ENCODE measurements around the gene SOWAHA. TPM values are rescaled to one million over a fixed set of nuclear protein-coding genes. Genes with fewer than 3 reads are reported as not detected.

The SOWAHA gene
- total RNA-seq, 3 donors from 2014 or later = 0.05 TPM; not detected in 2

DNA sequence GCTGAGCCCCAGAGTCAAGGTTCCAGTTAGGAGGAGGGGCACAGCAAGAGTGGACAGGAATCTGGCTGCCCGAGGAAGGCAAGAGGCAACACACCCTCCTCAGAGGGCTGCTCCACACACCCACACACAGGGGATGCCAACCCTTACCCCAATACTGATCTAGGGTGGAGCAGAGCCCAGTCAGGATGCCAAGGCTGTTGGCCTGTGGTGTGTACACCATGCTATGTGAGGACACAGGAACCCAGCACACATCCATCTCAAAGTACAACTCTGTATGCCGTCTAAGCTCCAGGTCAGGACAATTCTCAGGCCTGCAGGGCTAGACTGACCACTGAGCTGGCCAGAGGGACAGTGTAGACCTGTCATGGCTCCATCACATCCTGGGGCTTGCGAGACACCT lies 38.7 kb upstream of the SOWAHA start:
- H3K9me3 Mint-ChIP-seq = no peaks in the 10 kb centered on the region
- no peak overlapping the region for H3K4me3 Mint-ChIP-seq
- peaks cover 5% of the 10 kb centered on the region for H3K27me3 Mint-ChIP-seq (ENCODE audit: low read depth)
- DNase-seq (no peak), ATAC-seq (no peak)
- peaks cover 17% of the 10 kb centered on the region for H3K4me1 Mint-ChIP-seq (ENCODE audit: low read depth)
- H3K36me3 Mint-ChIP-seq (ENCODE audit: insufficient read depth) = no peaks in the 10 kb centered on the region

DNA sequence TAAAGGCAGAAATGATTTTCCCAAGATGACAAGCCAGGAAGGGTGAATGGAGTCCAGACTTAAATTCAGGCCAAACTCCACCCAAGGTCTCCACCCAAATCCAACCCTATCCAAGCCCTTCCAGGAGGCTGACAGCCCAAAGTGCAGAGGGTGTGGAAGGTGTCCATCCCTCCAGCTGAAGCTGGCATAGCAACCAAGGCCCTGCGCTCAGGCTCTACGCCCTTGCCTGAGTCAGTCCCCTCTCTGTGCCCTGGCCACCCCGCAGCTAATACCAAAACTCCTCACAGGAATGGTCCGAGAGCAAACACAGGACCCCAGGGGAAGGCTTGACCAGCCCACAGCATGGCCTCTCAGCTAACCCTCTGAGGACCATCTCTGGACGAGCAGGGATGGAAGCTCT lies 38.2 kb upstream of the SOWAHA start:
- H3K4me3 Mint-ChIP-seq = no peak overlapping the region
- ATAC-seq (no peak), DNase-seq (no peak)
- no peaks in the 10 kb centered on the region for H3K36me3 Mint-ChIP-seq (ENCODE audit: insufficient read depth)
- H3K9me3 Mint-ChIP-seq = no peaks in the 10 kb centered on the region
- H3K4me1 Mint-ChIP-seq (ENCODE audit: low read depth) = peaks cover 17% of the 10 kb centered on the region
- peaks cover 8% of the 10 kb centered on the region for H3K27me3 Mint-ChIP-seq (ENCODE audit: low read depth)

DNA sequence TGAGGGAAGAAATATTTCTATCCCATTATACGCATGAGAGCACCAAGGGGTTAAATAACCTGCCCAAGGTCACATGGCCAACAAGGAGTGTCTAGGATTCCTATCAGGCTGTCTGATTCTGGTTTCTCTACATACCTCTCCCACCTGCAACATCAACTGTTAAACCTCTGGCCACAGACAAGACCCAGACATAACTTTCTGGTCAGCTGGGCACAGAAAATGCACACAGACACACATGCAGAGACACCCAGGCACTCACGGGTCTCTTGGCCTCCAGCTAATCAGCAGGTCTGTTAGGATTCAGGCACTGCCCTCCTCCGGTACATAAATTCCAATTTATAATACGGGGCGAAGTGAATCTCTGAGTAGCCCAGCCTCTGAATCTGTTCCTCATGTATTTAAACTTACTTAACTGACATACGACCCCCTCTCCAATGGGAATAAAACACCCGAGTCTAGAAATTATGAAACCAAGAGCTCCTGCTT lies 37.6 kb upstream of the SOWAHA start:
- H3K4me3 Mint-ChIP-seq = peak overlapping the region; percentile 57

DNA sequence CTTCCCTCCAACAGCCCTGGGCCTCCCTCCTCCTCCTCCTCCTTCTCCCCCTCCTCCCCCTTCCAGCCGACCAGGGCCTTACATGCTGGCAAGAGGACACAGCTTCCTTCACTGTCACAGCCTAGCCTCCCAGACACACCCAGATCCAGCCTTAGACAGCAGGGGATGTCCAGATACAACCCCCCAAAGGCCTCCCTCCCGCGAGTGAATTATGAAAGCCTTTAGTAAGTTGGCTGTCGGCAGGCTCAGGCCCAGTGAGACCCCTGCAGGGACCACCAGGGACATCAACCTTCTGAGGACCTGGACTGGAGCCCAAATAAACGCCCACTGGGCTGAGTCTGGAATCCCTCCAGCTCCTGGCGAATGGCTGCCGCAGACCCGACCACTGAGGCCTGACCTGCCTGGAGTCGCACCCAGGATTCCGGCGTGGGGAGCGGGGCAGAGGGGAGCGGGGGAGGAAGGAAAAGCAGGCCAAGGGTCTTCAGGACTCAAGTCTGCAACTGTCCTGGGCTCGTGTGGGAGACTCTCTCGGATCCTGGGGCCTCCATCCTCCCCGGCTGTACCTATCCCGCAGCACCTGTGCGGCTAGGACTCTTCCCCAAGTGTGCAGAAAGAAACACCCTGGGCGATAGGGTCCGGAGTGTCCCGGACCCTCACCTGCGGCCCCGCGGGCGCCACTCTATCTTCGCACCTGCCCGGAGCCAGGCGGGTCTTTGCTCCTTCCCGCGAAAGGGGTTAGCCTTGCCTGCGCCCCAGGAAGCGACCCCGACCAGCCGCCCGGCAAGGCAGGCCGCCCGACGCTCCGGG lies 36.8 kb upstream of the SOWAHA start:
- no peaks in the 10 kb centered on the region for H3K9me3 Mint-ChIP-seq
- no peaks in the 10 kb centered on the region for H3K36me3 Mint-ChIP-seq (ENCODE audit: insufficient read depth)
- no peak for DNase-seq
- H3K4me1 Mint-ChIP-seq (ENCODE audit: low read depth) = peaks cover 24% of the 10 kb centered on the region
- peak overlapping the region; percentile 68 for H3K4me3 Mint-ChIP-seq
- ATAC-seq = peak; percentile 14 to 27
- H3K27me3 Mint-ChIP-seq (ENCODE audit: low read depth) = peaks cover 9% of the 10 kb centered on the region

More for the DNA sequence above, 37.6 kb upstream of the SOWAHA start:
- no peak for ATAC-seq
- DNase-seq = no peak
- H3K4me1 Mint-ChIP-seq (ENCODE audit: low read depth) = peaks cover 19% of the 10 kb centered on the region
- H3K36me3 Mint-ChIP-seq (ENCODE audit: insufficient read depth) = no peaks in the 10 kb centered on the region
- peaks cover 9% of the 10 kb centered on the region for H3K27me3 Mint-ChIP-seq (ENCODE audit: low read depth)
- H3K9me3 Mint-ChIP-seq = no peaks in the 10 kb centered on the region

DNA sequence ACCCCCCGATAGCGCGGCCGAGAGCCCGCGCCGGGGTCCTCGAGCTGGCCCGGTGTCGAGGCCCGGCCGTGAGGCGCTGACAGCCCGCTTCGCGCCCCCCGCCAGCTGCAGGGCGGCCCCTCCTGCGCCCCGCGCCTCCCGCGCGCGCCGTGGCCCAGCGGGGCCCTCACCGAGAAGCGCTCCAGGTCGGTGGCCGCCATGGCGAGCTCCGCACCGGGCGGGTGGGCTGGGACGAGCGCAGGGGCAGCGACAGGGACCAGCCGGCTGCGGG lies 36.2 kb upstream of the SOWAHA start:
- ATAC-seq = peak in 1 of 2 donors; percentile 62
- peaks cover 24% of the 10 kb centered on the region for H3K4me1 Mint-ChIP-seq (ENCODE audit: low read depth)
- peaks cover 12% of the 10 kb centered on the region for H3K27me3 Mint-ChIP-seq (ENCODE audit: low read depth)
- no peaks in the 10 kb centered on the region for H3K36me3 Mint-ChIP-seq (ENCODE audit: insufficient read depth)
- no peak overlapping the region for H3K4me3 Mint-ChIP-seq
- no peaks in the 10 kb centered on the region for H3K9me3 Mint-ChIP-seq
- DNase-seq = no peak

DNA sequence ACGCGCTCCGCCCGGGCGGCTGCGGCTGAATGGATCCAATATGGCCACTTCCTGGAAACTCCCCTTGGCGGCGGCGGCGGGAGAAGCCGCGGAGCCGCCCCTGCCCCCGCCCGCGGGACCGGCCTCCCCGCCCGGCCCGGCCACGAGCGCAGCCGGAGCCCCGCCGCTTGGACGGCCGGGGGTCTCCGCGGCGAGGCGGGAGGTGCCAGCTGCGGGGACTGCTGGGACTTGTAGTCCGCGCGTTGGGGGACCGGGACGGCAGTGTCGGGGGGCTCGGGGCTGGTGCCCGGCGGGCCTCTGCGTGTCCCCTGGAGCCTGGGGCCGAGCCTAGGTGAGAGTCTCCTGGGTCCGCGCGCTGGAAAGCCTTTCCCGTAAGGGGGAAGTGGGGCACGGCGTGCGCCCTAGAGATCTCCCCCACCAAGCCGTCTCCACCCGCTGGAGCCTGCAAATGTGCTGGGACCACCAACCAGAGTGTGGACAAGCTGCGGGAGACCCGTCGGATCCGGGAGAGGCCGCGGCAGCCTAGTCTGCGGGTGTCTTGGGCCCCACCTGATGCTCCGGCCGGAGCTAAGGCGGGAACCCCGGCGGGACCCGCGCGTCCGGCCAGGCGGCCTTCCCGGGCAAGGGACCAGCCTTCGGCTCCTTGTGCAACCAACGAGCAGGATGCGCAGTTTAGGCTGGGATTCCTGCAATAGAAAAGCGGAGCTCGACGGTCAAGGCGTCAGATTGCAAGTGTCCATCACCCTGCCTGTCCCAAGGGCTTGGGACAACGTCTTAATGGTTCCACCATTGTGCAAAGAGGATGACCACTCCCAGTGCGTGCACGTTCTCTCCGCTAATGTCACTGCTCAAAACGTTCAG lies 35.7 kb upstream of the SOWAHA start, which contains the start of gene SEPTIN8:
Gene SEPTIN8 (minus strand): TSS at position 31 of the 861 bp plus-strand sequence. CDS start 102 bp downstream, outside the sequence.
- Mint-ChIP-seq H3K27me3 (ENCODE audit: low read depth) (peaks cover 18% of the 10 kb centered on the region), H3K4me1 (ENCODE audit: low read depth) (peaks cover 24% of the 10 kb centered on the region), H3K36me3 (ENCODE audit: insufficient read depth) (no peaks in the 10 kb centered on the region), H3K4me3 (peak within 1 kb of the TSS; percentile 78), H3K9me3 (no peaks in the 10 kb centered on the region)
- DNase-seq (peak; percentile 15), ATAC-seq (peak; percentile 72 to 74)

DNA sequence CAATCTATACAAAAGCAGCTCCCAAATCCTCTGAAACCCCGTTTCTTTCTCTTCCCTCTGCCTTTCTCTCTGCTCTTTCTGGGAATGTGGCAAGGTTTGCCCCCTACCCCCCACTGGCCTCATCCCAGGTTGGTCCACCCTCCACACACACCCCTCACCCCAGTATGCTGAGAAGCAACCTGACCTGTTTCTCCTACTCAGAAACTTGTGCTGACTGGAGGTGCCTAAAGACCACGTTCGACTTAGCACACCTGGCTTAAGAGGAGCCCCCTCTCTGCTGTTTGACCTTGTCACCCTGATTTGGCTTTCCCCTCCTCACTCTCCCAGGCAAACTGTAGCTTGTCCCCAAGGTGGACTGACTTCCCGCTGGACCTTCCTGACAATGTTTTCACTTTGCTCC lies 35.0 kb upstream of the SOWAHA start:
- DNase-seq = no peak
- Mint-ChIP-seq H3K4me3 (peak overlapping the region; percentile 78), H3K4me1 (ENCODE audit: low read depth) (peaks cover 24% of the 10 kb centered on the region), H3K36me3 (ENCODE audit: insufficient read depth) (no peaks in the 10 kb centered on the region), H3K27me3 (ENCODE audit: low read depth) (peaks cover 24% of the 10 kb centered on the region), H3K9me3 (no peaks in the 10 kb centered on the region)
- ATAC-seq = no peak

DNA sequence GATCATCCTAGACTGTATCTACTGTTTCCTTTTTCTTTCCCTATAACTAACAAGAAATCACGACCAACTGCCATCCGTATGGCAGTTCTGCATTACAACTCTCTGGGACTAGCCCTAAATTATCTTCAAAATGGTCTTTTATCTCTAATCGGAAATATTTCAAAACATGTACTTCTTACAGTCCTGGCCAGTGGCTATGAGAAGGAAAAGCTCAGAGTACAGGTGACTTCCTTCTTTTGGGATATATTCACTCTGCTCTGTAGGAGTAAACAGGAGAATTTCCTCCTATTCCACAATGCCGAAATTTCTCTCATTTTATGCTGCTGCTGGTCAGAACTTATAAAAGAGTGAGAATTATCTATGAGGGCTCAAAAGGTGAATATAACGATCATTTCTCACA lies 34.2 kb upstream of the SOWAHA start:
- ATAC-seq = no peak
- H3K9me3 Mint-ChIP-seq = no peaks in the 10 kb centered on the region
- DNase-seq = no peak
- no peaks in the 10 kb centered on the region for H3K36me3 Mint-ChIP-seq (ENCODE audit: insufficient read depth)
- peak overlapping the region; percentile 14 for H3K4me3 Mint-ChIP-seq
- peaks cover 24% of the 10 kb centered on the region for H3K4me1 Mint-ChIP-seq (ENCODE audit: low read depth)
- H3K27me3 Mint-ChIP-seq (ENCODE audit: low read depth) = peaks cover 27% of the 10 kb centered on the region

DNA sequence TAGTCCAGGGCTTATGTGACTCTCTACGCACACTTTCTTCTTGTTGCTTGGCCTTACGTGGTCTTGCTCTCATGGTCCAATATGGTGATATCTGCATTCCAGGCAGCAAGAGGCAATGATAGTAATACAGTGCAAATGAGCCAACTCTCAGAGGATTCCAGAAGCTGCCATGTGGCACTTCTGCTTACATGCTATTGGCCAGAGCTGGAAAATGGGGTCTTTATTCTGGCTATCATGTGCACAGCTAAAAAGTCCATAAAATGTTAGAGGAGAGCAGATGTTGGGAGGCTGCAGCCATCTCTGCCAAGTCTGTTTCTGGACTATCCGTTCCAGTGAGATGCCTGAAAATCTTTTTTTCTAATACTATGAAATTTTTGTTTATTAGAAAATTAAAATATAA lies 33.1 kb upstream of the SOWAHA start:
- DNase-seq (no peak), ATAC-seq (no peak)
- H3K9me3 Mint-ChIP-seq = no peaks in the 10 kb centered on the region
- peaks cover 24% of the 10 kb centered on the region for H3K4me1 Mint-ChIP-seq (ENCODE audit: low read depth)
- no peaks in the 10 kb centered on the region for H3K36me3 Mint-ChIP-seq (ENCODE audit: insufficient read depth)
- peaks cover 29% of the 10 kb centered on the region for H3K27me3 Mint-ChIP-seq (ENCODE audit: low read depth)
- H3K4me3 Mint-ChIP-seq = no peak overlapping the region

DNA sequence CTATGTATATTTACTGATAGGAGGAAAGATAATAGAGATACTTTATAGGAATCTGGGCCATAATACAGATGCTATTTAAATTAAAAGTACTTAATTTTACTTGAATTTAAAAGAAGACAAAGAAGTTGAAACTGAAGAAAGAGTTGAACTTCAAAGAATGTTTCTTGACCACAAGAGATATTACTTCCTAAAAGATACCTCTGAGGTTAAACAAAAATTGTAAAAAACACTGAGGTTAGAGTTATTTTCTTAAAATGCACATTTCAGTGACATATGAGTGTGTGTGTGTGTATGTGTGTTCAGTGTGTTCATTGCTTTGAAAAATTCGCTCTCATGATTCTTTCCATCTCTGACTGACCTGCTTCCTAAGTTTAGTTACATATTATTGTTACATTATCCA lies 32.5 kb upstream of the SOWAHA start:
- Mint-ChIP-seq H3K36me3 (ENCODE audit: insufficient read depth) (no peaks in the 10 kb centered on the region), H3K4me3 (no peak overlapping the region), H3K4me1 (ENCODE audit: low read depth) (peaks cover 22% of the 10 kb centered on the region), H3K27me3 (ENCODE audit: low read depth) (peaks cover 35% of the 10 kb centered on the region), H3K9me3 (no peaks in the 10 kb centered on the region)
- no peak for ATAC-seq
- DNase-seq = no peak

DNA sequence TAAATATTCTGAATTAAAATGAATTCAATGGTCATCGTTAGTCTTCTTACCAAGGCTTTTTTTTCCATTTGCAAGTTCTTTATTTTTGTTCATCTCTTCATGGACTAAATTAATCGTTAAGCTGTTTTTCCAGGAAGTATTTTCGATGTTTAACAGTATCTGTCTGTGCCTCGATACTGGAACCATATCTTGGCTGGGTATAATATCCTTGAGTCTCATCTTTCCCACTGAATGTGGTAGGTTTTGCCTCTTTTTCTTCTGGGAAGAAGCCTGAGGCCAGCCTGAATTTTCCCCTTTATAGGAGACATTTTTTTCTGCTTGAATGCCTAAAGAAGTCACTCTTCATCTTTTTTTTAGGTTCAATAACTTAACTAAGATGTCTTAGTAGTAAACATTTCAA lies 32.1 kb upstream of the SOWAHA start:
- Mint-ChIP-seq H3K4me1 (ENCODE audit: low read depth) (peaks cover 18% of the 10 kb centered on the region), H3K36me3 (ENCODE audit: insufficient read depth) (no peaks in the 10 kb centered on the region), H3K4me3 (no peak overlapping the region), H3K9me3 (no peaks in the 10 kb centered on the region), H3K27me3 (ENCODE audit: low read depth) (peaks cover 36% of the 10 kb centered on the region)
- no peak for DNase-seq
- no peak for ATAC-seq

DNA sequence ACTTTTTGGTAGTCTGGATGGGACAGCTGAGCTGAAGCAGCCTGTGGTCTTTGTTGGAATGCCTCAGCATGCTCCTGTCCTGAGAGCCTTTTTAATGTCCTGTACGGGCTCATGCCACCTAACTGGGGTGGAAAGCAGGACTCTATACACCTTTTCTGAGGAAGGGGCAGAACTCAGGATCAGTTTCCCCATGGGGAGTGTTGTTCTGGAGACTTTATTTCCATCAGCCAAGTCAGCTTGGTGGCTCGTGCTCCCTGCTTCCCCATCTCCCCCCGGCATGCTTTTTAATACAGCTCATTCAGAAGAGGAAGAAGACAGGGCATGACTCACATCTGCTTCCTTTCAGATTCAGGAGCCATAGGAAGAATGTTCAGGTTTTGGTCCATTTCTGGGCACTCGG lies 31.0 kb upstream of the SOWAHA start:
- H3K9me3 Mint-ChIP-seq = no peaks in the 10 kb centered on the region
- DNase-seq (no peak), ATAC-seq (no peak)
- H3K27me3 Mint-ChIP-seq (ENCODE audit: low read depth) = peaks cover 36% of the 10 kb centered on the region
- H3K4me1 Mint-ChIP-seq (ENCODE audit: low read depth) = peaks cover 15% of the 10 kb centered on the region
- no peak overlapping the region for H3K4me3 Mint-ChIP-seq
- no peaks in the 10 kb centered on the region for H3K36me3 Mint-ChIP-seq (ENCODE audit: insufficient read depth)

DNA sequence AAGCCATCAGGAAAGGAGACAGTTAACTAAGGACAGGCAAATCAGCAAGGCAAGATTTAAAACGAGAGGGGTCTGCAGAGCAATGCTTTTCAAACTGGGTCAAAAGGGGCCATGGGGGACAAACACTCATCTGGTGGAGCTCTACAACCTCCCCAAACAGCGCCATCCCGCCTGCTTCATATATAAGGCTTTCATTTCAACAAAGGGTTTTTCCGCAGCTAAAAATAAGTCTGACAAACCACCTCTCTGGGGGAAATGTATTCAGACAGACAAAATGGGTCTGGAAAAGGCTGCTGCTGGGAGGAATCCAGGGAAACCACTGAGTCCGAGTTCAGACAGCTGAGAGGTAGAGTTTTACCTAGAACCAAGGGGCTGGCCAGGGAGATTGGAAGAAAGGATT lies 27.7 kb upstream of the SOWAHA start:
- no peak for ATAC-seq
- DNase-seq = no peak
- no peaks in the 10 kb centered on the region for H3K36me3 Mint-ChIP-seq (ENCODE audit: insufficient read depth)
- peaks cover 7% of the 10 kb centered on the region for H3K4me1 Mint-ChIP-seq (ENCODE audit: low read depth)
- H3K4me3 Mint-ChIP-seq = no peak overlapping the region
- peaks cover 27% of the 10 kb centered on the region for H3K27me3 Mint-ChIP-seq (ENCODE audit: low read depth)
- no peaks in the 10 kb centered on the region for H3K9me3 Mint-ChIP-seq

DNA sequence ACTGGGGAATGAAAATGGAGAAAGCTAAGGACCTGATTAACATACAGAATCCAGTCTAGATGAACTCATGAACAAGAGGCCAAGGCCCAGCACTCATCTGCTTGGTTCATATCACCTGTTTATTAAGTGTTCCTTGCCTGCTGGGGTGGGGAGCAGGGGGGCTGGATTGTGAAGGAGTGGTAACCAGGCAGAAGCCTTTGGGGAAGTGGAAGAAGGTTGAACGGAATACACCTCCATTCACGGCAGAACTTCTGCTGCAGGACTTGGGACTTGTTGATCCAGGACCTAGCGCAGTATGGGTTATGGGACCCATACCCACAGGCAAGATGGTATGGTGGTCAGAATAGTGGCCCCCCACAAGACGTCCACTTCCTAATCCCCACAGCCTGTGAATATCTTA lies 27.2 kb upstream of the SOWAHA start:
- Mint-ChIP-seq H3K4me3 (no peak overlapping the region), H3K36me3 (ENCODE audit: insufficient read depth) (no peaks in the 10 kb centered on the region), H3K9me3 (no peaks in the 10 kb centered on the region), H3K27me3 (ENCODE audit: low read depth) (peaks cover 27% of the 10 kb centered on the region), H3K4me1 (ENCODE audit: low read depth) (peaks cover 3% of the 10 kb centered on the region)
- DNase-seq (no peak), ATAC-seq (no peak)

DNA sequence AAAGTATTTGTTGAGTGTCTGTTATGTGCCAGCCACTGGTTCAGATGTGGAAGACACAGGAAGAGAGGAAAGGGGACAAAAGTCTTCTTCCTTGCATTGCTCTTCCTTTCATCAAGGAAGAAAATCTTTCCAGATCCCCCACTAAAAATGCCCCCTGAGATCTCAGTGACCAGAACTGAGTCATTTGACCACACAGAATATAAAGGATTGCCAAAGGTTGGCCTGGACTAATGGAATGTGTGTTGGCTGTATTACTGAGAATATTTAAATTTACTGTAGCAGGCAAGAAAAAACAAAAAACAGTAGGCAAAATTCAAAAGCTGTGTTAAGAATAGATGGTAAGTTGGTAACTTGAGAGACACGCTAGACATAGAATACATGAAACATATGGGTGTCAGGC lies 26.0 kb upstream of the SOWAHA start:
- DNase-seq (no peak), ATAC-seq (no peak)
- Mint-ChIP-seq H3K36me3 (ENCODE audit: insufficient read depth) (no peaks in the 10 kb centered on the region), H3K4me1 (ENCODE audit: low read depth) (no peaks in the 10 kb centered on the region), H3K4me3 (no peak overlapping the region), H3K27me3 (ENCODE audit: low read depth) (peaks cover 22% of the 10 kb centered on the region), H3K9me3 (no peaks in the 10 kb centered on the region)

All from activated T-cell treated with anti-CD3 and anti-CD28 coated beads, Interleukin-2, amount 50 U/mL, for 4 hours (primary cell).